Stomach (tissue), 4 donors: ENCODE data around the gene PRKN.
"Not testable (repeated sequence)": the region's sequence is repeated elsewhere in the genome, so short reads cannot be mapped to it uniquely, and the experiment has no call there.

ENCODE experiments used
- EP300 ChIP-seq: sonication (generic); formaldehyde crosslinking; IDR thresholded peaks from one replicate; pipeline ENCODE4 v1.6.1; 2017; ENCODE audit warnings: antibody characterized with exemption
- POLR2A ChIP-seq, 4 donors: fragments of 450-650 bp; IDR thresholded peaks; one replicate each; pipeline ENCODE4 v1.6.1; 2016; ENCODE audit warnings: antibody characterized with exemption in 4 of 4, control low read depth in 2 of 4, mild to moderate bottlenecking in 1 of 4, moderate library complexity in 1 of 4
- POLR2AphosphoS5 ChIP-seq, 3 donors: sonication (generic); formaldehyde crosslinking; IDR thresholded peaks; one replicate each; pipeline ENCODE4 v1.6.1; 2016; ENCODE audit warnings: antibody characterized with exemption in 3 of 3
- TF ChIP-seq, protein P1 (sequence below), 7 experiments: fragments of 450-650 bp in 4 of 7; fragments of 200-600 bp in 3 of 7; sonication (generic) in 3 of 7; IDR thresholded peaks; one replicate each; pipeline ENCODE4 v1.5.1; 2016 to 2019; ENCODE audit warnings: antibody characterized with exemption in 7 of 7, control low read depth in 2 of 7, mild to moderate bottlenecking in 1 of 7

DNA sequence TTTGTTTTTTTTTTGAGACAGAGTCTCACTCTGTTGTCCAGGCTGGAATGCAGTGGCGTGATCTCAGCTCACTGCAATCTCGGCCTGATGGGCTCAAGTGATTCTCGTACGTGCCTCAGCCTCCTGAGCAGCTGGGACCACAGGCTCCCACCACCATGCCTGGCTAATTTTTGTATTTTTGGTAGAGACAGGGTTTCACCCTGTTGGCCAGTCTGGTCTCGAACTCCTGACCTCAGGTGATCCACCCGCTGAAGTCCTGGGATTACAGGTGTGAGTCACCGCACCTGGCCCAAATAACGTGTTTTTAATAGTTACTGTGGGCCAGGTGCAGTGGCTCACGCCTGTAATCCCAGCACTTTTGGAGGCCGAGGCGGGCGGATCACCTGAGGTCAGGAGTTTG is 876.1 kb downstream of the PRKN start:
- TF ChIP-seq POLR2A (IDR thresholded peaks at IDR 0.05); EP300; POLR2AphosphoS5 (IDR thresholded peaks at IDR 0.05): not testable (repeated sequence)
- TF ChIP-seq, protein P1, sequence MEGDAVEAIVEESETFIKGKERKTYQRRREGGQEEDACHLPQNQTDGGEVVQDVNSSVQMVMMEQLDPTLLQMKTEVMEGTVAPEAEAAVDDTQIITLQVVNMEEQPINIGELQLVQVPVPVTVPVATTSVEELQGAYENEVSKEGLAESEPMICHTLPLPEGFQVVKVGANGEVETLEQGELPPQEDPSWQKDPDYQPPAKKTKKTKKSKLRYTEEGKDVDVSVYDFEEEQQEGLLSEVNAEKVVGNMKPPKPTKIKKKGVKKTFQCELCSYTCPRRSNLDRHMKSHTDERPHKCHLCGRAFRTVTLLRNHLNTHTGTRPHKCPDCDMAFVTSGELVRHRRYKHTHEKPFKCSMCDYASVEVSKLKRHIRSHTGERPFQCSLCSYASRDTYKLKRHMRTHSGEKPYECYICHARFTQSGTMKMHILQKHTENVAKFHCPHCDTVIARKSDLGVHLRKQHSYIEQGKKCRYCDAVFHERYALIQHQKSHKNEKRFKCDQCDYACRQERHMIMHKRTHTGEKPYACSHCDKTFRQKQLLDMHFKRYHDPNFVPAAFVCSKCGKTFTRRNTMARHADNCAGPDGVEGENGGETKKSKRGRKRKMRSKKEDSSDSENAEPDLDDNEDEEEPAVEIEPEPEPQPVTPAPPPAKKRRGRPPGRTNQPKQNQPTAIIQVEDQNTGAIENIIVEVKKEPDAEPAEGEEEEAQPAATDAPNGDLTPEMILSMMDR (IDR thresholded peaks at IDR 0.05), result not testable (repeated sequence)
